HG02588 (cell line): ENCODE data around the gene RFTN1.

Source experiments
- ATAC-seq: cut with Tn5 transposase; IDR thresholded peaks from one replicate; pipeline ENCODE4 v1.9.1; 2021; ENCODE audit warnings: mild to moderate bottlenecking, moderate library complexity; ENCODE audit not compliant: unreplicated experiment

Gene RFTN1

GRCh38 chr3:16509721-16510619, 3.5 kb downstream of the RFTN1 start:
- peak; percentile 22 for ATAC-seq

- ATAC-seq, result no peak
Observed at GRCh38 chr3:16508591-16508995, 4.9 kb downstream of the RFTN1 start.

GRCh38 chr3:16508243-16508578, 5.3 kb downstream of the RFTN1 start:
- no peak for ATAC-seq

GRCh38 chr3:16507578-16508242, 5.8 kb downstream of the RFTN1 start:
- no peak for ATAC-seq

- no peak for ATAC-seq
Observed at GRCh38 chr3:16506884-16507577, 6.5 kb downstream of the RFTN1 start.

GRCh38 chr3:16506451-16506850, 7.0 kb downstream of the RFTN1 start:
- ATAC-seq, result no peak

- no peak for ATAC-seq
Observed at GRCh38 chr3:16504692-16505091, 8.8 kb downstream of the RFTN1 start.

GRCh38 chr3:16504242-16504641, 9.3 kb downstream of the RFTN1 start:
- peak; percentile 78 for ATAC-seq

GRCh38 chr3:16503191-16503776, 10.2 kb downstream of the RFTN1 start:
- ATAC-seq, result no peak

- no peak for ATAC-seq
Observed at GRCh38 chr3:16502347-16502908, 11.1 kb downstream of the RFTN1 start.

GRCh38 chr3:16501376-16501775, 12.1 kb downstream of the RFTN1 start:
- ATAC-seq, result no peak

GRCh38 chr3:16500911-16501310, 12.6 kb downstream of the RFTN1 start:
- ATAC-seq, result no peak

GRCh38 chr3:16500093-16500492, 13.4 kb downstream of the RFTN1 start:
- no peak for ATAC-seq

GRCh38 chr3:16499351-16499750, 14.1 kb downstream of the RFTN1 start:
- no peak for ATAC-seq

- no peak for ATAC-seq
Observed at GRCh38 chr3:16498130-16498890, 15.2 kb downstream of the RFTN1 start.

GRCh38 chr3:16496408-16497222, 16.9 kb downstream of the RFTN1 start:
- peak; percentile 73 for ATAC-seq

GRCh38 chr3:16496008-16496407, 17.5 kb downstream of the RFTN1 start:
- ATAC-seq, result peak; percentile 34

GRCh38 chr3:16494814-16495431, 18.6 kb downstream of the RFTN1 start:
- ATAC-seq, result no peak

GRCh38 chr3:16494094-16494493, 19.4 kb downstream of the RFTN1 start:
- no peak for ATAC-seq
